ENCODE results near the gene EMC9. TPM values are rescaled to one million over a fixed set of nuclear protein-coding genes. Genes with fewer than 3 reads are reported as not detected.

Gene EMC9
- total RNA-seq, 4 donors from 2014 or later = 7.4 to 38.7 (median 34.0) TPM

- no peak for TF ChIP-seq POLR2A (IDR thresholded peaks at IDR 0.05)
- no peak for TF ChIP-seq CTCF (IDR thresholded peaks at IDR 0.05)
- no peaks in the 10 kb centered on the region for H3K4me1 ChIP-seq
- no peaks in the 10 kb centered on the region for H3K9me3 ChIP-seq
- peak overlapping the region in 1 of 4 donors; percentile 52 for H3K27ac ChIP-seq
- no peak for DNase-seq
- no peaks in the 10 kb centered on the region for H3K27me3 ChIP-seq
- H3K4me3 ChIP-seq = no peak overlapping the region
- H3K36me3 ChIP-seq = peaks cover 0 to 60% (median 3%) of the 10 kb centered on the region in 3 donors
Observed at GRCh38 chr14:24123424-24124417, 17.7 kb downstream of the EMC9 start.

GRCh38 chr14:24122898-24123297 is 18.5 kb downstream of the EMC9 start:
- no peaks in the 10 kb centered on the region for H3K9me3 ChIP-seq
- H3K27me3 ChIP-seq = no peaks in the 10 kb centered on the region
- H3K4me1 ChIP-seq = no peaks in the 10 kb centered on the region
- H3K36me3 ChIP-seq = peaks cover 0 to 68% (median 3%) of the 10 kb centered on the region in 3 donors
- no peak for DNase-seq
- H3K27ac ChIP-seq = peak overlapping the region in 1 of 4 donors; percentile 18
- no peak for TF ChIP-seq POLR2A (IDR thresholded peaks at IDR 0.05)
- no peak for TF ChIP-seq CTCF (IDR thresholded peaks at IDR 0.05)
- no peak overlapping the region for H3K4me3 ChIP-seq

- no peak for TF ChIP-seq CTCF (IDR thresholded peaks at IDR 0.05)
- no peak for TF ChIP-seq POLR2A (IDR thresholded peaks at IDR 0.05)
- Histone ChIP-seq H3K9me3 (no peaks in the 10 kb centered on the region), H3K27ac (peak overlapping the region in 1 of 4 donors; percentile 31), H3K27me3 (no peaks in the 10 kb centered on the region), H3K36me3 (peaks cover 0 to 73% (median 3%) of the 10 kb centered on the region in 3 donors), H3K4me3 (no peak overlapping the region), H3K4me1 (peaks cover 0 to under 1% (median 0%) of the 10 kb centered on the region in 4 donors)
- DNase-seq = no peak
Observed at GRCh38 chr14:24122416-24122815, 19.0 kb downstream of the EMC9 start.

GRCh38 chr14:24121210-24121609 is 20.2 kb downstream of the EMC9 start:
- no peak overlapping the region for H3K4me3 ChIP-seq
- H3K27me3 ChIP-seq = no peaks in the 10 kb centered on the region
- no peak for TF ChIP-seq POLR2A (IDR thresholded peaks at IDR 0.05)
- TF ChIP-seq CTCF (IDR thresholded peaks at IDR 0.05) = no peak
- H3K9me3 ChIP-seq = no peaks in the 10 kb centered on the region
- H3K27ac ChIP-seq = no peak overlapping the region
- H3K4me1 ChIP-seq = peaks cover 0 to 12% (median 2%) of the 10 kb centered on the region in 4 donors
- no peak for DNase-seq
- peaks cover 0 to 80% (median 3%) of the 10 kb centered on the region in 3 donors for H3K36me3 ChIP-seq

- no peaks in the 10 kb centered on the region for H3K9me3 ChIP-seq
- peaks cover 0 to 21% (median 8%) of the 10 kb centered on the region in 4 donors for H3K4me1 ChIP-seq
- H3K36me3 ChIP-seq = peaks cover 0 to 80% (median 3%) of the 10 kb centered on the region in 3 donors
- H3K27ac ChIP-seq = no peak overlapping the region
- H3K4me3 ChIP-seq = no peak overlapping the region
- no peaks in the 10 kb centered on the region for H3K27me3 ChIP-seq
- DNase-seq = no peak
- no peak for TF ChIP-seq POLR2A (IDR thresholded peaks at IDR 0.05)
- no peak for TF ChIP-seq CTCF (IDR thresholded peaks at IDR 0.05)
Observed at GRCh38 chr14:24119691-24120090, 21.7 kb downstream of the EMC9 start.
